ENCODE measurements around the gene LRCH3.
"Not testable (repeated sequence)": the region's sequence is repeated elsewhere in the genome, so short reads cannot be mapped to it uniquely, and the experiment has no call there.

DNA sequence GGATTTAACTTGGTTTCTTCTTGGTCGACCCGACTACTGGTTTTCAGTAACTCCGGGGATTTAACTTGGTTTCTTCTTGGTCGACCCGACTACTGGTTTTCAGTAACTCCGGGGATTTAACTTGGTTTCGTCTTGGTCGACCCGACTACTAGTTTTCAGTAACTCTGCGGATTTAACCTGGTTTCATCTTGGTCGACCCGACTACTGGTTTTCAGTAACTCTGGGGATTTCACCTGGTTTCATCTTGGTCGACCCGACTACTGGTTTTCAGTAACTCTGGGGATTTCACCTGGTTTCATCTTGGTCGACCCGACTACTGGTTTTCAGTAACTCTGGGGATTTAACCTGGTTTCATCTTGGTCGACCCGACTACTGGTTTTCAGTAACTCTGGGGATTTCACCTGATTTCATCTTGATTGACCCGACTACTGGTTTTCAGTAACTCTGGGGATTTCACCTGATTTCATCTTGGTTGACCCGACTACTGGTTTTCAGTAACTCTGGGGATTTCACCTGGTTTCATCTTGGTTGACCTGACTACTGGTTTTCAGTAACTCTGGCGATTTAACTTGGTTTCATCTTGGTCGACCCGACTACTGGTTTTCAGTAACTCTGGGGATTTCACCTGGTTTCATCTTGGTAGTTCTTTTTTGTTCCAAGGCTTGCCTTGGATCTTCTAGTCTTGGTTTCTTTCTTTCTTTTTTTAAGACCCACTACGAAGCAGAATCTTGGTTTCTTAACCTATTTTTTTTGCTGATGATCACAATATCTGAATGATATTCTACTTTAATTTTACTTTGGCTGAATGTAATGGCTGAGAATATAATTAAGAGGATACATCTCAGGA lies 130.6 kb downstream of the LRCH3 start:
- TF ChIP-seq, protein P1, sequence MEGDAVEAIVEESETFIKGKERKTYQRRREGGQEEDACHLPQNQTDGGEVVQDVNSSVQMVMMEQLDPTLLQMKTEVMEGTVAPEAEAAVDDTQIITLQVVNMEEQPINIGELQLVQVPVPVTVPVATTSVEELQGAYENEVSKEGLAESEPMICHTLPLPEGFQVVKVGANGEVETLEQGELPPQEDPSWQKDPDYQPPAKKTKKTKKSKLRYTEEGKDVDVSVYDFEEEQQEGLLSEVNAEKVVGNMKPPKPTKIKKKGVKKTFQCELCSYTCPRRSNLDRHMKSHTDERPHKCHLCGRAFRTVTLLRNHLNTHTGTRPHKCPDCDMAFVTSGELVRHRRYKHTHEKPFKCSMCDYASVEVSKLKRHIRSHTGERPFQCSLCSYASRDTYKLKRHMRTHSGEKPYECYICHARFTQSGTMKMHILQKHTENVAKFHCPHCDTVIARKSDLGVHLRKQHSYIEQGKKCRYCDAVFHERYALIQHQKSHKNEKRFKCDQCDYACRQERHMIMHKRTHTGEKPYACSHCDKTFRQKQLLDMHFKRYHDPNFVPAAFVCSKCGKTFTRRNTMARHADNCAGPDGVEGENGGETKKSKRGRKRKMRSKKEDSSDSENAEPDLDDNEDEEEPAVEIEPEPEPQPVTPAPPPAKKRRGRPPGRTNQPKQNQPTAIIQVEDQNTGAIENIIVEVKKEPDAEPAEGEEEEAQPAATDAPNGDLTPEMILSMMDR (IDR thresholded peaks at IDR 0.05): not testable (repeated sequence)
- TF ChIP-seq POLR2A (IDR thresholded peaks at IDR 0.05): not testable (repeated sequence)

Measured in testis (tissue), 2 donors.